ENCODE results near the gene RPL37A. TPM values are rescaled to one million over a fixed set of nuclear protein-coding genes. Genes with fewer than 3 reads are reported as not detected.
A peak's percentile ranks its signal among the peaks of the same experiment; 100 is the strongest.

The RPL37A gene
- polyA plus RNA-seq, 3 donors = 1,504 to 1,660 (median 1,597) TPM

DNA sequence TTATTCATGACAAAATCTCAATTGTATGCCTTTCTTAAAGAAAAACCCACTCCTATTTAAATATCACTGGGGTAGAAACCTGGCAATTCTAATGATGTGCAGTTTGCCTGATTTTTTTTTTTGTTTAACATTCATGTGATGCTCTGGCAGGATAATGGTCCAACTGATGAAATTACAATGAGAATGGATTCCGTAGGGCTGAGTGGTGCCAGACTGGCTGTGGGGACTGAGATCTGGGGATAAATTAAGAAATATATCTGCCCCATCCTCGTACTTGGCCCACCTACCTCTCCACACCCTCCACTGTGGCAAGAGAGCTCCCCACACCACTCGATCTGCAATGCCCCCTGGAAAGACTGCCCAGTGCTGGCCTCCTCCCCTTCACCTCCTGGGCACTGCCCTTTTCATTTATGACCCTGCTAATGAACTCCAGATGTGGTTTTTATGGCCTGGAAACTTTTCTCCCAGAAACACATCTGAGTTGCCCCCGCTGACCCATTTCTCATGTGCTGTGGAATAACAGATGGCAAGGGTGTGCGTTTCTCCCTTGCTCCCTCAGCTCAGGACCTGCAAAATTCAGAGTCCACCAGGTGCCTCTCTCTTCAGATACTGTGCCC lies 33.0 kb upstream of the RPL37A start:
- no peaks in the 10 kb centered on the region for H3K79me2 ChIP-seq (ENCODE audit: insufficient read depth, low read length)
- peaks cover 56 to 61% of the 10 kb centered on the region in 2 donors for H3K36me3 Mint-ChIP-seq
- H3K9me3 ChIP-seq (replicated peaks in 1 of 2; ENCODE audit: control insufficient read depth in 1 of 2, insufficient read depth in 1 of 2, low read length in 2 of 2) = no peaks in the 10 kb centered on the region
- H4K20me1 ChIP-seq (ENCODE audit: insufficient read depth, low read length) = no peaks in the 10 kb centered on the region
- H3K4me2 ChIP-seq (replicated peaks; ENCODE audit: extremely low read depth, low read length, poor library complexity, severe bottlenecking) = no peak overlapping the region
- peak overlapping the region in 3 of 7 donors; percentile 17 to 61 (median 42) for H3K27ac Mint-ChIP-seq
- peaks cover 0 to 2% (median 0%) of the 10 kb centered on the region in 3 donors for H3K27me3 Mint-ChIP-seq (ENCODE audit: low read depth in 3 of 3)
- no peak overlapping the region for H3K9ac ChIP-seq (ENCODE audit: insufficient read depth, low read length, poor library complexity, severe bottlenecking)
- H3K4me1 ChIP-seq (ENCODE audit: control insufficient read depth in 1 of 2, insufficient read depth in 2 of 2, low read length in 2 of 2) = no peaks in the 10 kb centered on the region
- H3K36me3 ChIP-seq (replicated peaks in 1 of 2; ENCODE audit: control insufficient read depth in 1 of 2, insufficient read depth in 2 of 2, low read length in 2 of 2) = peaks cover 18 to 48% of the 10 kb centered on the region in 2 donors
- no peak overlapping the region for H3K4me3 ChIP-seq (replicated peaks in 1 of 3; ENCODE audit: low read depth in 2 of 3, low read length in 3 of 3)
- TF ChIP-seq, protein P1, sequence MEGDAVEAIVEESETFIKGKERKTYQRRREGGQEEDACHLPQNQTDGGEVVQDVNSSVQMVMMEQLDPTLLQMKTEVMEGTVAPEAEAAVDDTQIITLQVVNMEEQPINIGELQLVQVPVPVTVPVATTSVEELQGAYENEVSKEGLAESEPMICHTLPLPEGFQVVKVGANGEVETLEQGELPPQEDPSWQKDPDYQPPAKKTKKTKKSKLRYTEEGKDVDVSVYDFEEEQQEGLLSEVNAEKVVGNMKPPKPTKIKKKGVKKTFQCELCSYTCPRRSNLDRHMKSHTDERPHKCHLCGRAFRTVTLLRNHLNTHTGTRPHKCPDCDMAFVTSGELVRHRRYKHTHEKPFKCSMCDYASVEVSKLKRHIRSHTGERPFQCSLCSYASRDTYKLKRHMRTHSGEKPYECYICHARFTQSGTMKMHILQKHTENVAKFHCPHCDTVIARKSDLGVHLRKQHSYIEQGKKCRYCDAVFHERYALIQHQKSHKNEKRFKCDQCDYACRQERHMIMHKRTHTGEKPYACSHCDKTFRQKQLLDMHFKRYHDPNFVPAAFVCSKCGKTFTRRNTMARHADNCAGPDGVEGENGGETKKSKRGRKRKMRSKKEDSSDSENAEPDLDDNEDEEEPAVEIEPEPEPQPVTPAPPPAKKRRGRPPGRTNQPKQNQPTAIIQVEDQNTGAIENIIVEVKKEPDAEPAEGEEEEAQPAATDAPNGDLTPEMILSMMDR (IDR thresholded peaks at IDR 0.05) = no peak
- H3K27ac ChIP-seq (ENCODE audit: low read depth in 1 of 2, low read length in 2 of 2) = no peak overlapping the region
- DNase-seq = no peak
- no peaks in the 10 kb centered on the region for H3K27me3 ChIP-seq (ENCODE audit: control insufficient read depth in 2 of 2, insufficient read depth in 2 of 2, low read length in 2 of 2)
- H3K9me3 Mint-ChIP-seq = no peaks in the 10 kb centered on the region
- H2AFZ ChIP-seq (ENCODE audit: insufficient read depth, low read depth, low read length, poor library complexity, severe bottlenecking) = no peak overlapping the region
- intact Hi-C loops (cut with micrococcal nuclease) = no loop called here
- H3K4me1 Mint-ChIP-seq = no peaks in the 10 kb centered on the region
- 100% methylated on average over 3 of the region's 5 CpGs for WGBS (ENCODE audit: insufficient coverage)
- no peak overlapping the region for H3K4me3 Mint-ChIP-seq

DNA sequence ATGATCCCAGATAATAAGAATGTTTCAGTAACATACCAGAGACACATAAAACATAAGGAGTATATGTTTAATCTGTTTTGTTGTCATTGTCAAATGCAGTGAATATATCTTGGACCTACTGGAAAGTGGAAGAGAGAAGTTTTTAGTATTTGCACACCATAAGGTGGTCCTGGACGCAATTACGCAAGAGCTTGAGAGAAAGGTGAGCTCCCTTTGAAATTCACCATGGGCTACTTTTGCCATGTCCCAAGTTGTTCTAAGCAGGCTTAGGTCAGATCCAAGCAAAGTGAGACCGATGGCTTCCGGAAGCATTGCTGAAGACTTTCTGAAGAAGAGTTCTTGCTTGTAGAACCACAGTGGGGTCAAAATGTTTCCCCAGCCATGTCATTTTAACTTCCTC lies 30.8 kb upstream of the RPL37A start:
- peaks cover 18 to 61% of the 10 kb centered on the region in 2 donors for H3K36me3 ChIP-seq (replicated peaks in 1 of 2; ENCODE audit: control insufficient read depth in 1 of 2, insufficient read depth in 2 of 2, low read length in 2 of 2)
- no peaks in the 10 kb centered on the region for H3K9me3 Mint-ChIP-seq
- H3K9ac ChIP-seq (ENCODE audit: insufficient read depth, low read length, poor library complexity, severe bottlenecking) = no peak overlapping the region
- peaks cover 58 to 64% of the 10 kb centered on the region in 2 donors for H3K36me3 Mint-ChIP-seq
- H3K4me3 Mint-ChIP-seq = no peak overlapping the region
- no peak overlapping the region for H3K4me3 ChIP-seq (replicated peaks in 1 of 3; ENCODE audit: low read depth in 2 of 3, low read length in 3 of 3)
- TF ChIP-seq, protein P1 (IDR thresholded peaks at IDR 0.05) = no peak
- H3K4me1 ChIP-seq (ENCODE audit: control insufficient read depth in 1 of 2, insufficient read depth in 2 of 2, low read length in 2 of 2) = no peaks in the 10 kb centered on the region
- H3K4me2 ChIP-seq (replicated peaks; ENCODE audit: extremely low read depth, low read length, poor library complexity, severe bottlenecking) = no peak overlapping the region
- no peaks in the 10 kb centered on the region for H4K20me1 ChIP-seq (ENCODE audit: insufficient read depth, low read length)
- no peak overlapping the region for H2AFZ ChIP-seq (ENCODE audit: insufficient read depth, low read depth, low read length, poor library complexity, severe bottlenecking)
- no peak overlapping the region for H3K27ac Mint-ChIP-seq
- WGBS (ENCODE audit: insufficient coverage) = 100% methylated on average over 2 of the region's 4 CpGs
- H3K9me3 ChIP-seq (replicated peaks in 1 of 2; ENCODE audit: control insufficient read depth in 1 of 2, insufficient read depth in 1 of 2, low read length in 2 of 2) = no peaks in the 10 kb centered on the region
- no peak overlapping the region for H3K27ac ChIP-seq (ENCODE audit: low read depth in 1 of 2, low read length in 2 of 2)
- H3K27me3 Mint-ChIP-seq (ENCODE audit: low read depth in 3 of 3) = peaks cover 0 to 2% (median 0%) of the 10 kb centered on the region in 3 donors
- intact Hi-C loops (cut with micrococcal nuclease) = no loop called here
- no peaks in the 10 kb centered on the region for H3K79me2 ChIP-seq (ENCODE audit: insufficient read depth, low read length)
- DNase-seq = no peak
- H3K4me1 Mint-ChIP-seq = no peaks in the 10 kb centered on the region
- H3K27me3 ChIP-seq (ENCODE audit: control insufficient read depth in 2 of 2, insufficient read depth in 2 of 2, low read length in 2 of 2) = no peaks in the 10 kb centered on the region

All from CD14-positive monocyte (primary cell).